D721Med (cell line): Measurements from ENCODE around the gene SPSB1.

Experiments
- DNase-seq: peaks from one replicate; pipeline ENCODE4 v3.0.0; 2011; ENCODE audit warnings: low spot score; ENCODE audit not compliant: insufficient read length
- FAIRE-seq: peaks from 2 replicates; lab custom pipeline; 2011; peaks lifted over from hg19 to GRCh38; lab: Jason Lieb, UNC
- TF ChIP-seq, protein P1 (sequence below): IDR thresholded peaks from 2 replicates; pipeline ENCODE4 v1.5.1; 2012; ENCODE audit warnings: mild to moderate bottlenecking, control low read depth; ENCODE audit not compliant: insufficient read depth; ENCODE audit errors: missing control alignments

Gene SPSB1

DNA sequence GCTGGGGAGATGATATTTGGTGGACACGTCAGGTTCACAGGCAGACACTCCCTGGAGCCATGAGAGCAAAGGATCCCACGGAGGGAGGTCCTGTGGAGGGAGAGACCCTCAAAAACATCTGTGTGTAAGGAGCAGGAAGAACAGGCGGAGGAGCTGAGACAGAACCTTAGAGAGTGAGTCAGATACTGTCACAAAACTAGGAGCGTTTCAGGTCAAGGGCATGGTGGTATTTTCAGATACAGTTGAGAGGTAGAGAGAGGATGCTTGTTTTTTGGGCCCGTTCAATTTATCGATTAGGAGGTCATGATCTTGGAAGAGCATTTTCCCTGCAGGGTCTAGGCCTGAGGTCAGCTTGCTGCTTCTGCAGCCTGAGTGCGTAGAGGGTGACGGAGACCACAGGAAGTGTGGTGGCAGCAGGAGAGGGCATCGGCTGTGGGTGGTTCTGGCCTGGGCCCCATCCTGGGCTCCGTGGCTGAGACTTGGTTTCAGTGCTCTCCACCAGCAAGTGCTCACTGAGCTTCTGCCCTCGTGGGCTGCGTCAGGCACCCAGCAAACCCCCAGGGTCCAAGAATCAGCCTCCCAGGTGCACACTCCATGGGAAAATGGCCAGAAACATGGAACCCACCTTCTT is 39.9 kb downstream of the SPSB1 start:
- DNase-seq (no peak), FAIRE-seq (no peak)
- TF ChIP-seq, protein P1, sequence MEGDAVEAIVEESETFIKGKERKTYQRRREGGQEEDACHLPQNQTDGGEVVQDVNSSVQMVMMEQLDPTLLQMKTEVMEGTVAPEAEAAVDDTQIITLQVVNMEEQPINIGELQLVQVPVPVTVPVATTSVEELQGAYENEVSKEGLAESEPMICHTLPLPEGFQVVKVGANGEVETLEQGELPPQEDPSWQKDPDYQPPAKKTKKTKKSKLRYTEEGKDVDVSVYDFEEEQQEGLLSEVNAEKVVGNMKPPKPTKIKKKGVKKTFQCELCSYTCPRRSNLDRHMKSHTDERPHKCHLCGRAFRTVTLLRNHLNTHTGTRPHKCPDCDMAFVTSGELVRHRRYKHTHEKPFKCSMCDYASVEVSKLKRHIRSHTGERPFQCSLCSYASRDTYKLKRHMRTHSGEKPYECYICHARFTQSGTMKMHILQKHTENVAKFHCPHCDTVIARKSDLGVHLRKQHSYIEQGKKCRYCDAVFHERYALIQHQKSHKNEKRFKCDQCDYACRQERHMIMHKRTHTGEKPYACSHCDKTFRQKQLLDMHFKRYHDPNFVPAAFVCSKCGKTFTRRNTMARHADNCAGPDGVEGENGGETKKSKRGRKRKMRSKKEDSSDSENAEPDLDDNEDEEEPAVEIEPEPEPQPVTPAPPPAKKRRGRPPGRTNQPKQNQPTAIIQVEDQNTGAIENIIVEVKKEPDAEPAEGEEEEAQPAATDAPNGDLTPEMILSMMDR: no peak

DNA sequence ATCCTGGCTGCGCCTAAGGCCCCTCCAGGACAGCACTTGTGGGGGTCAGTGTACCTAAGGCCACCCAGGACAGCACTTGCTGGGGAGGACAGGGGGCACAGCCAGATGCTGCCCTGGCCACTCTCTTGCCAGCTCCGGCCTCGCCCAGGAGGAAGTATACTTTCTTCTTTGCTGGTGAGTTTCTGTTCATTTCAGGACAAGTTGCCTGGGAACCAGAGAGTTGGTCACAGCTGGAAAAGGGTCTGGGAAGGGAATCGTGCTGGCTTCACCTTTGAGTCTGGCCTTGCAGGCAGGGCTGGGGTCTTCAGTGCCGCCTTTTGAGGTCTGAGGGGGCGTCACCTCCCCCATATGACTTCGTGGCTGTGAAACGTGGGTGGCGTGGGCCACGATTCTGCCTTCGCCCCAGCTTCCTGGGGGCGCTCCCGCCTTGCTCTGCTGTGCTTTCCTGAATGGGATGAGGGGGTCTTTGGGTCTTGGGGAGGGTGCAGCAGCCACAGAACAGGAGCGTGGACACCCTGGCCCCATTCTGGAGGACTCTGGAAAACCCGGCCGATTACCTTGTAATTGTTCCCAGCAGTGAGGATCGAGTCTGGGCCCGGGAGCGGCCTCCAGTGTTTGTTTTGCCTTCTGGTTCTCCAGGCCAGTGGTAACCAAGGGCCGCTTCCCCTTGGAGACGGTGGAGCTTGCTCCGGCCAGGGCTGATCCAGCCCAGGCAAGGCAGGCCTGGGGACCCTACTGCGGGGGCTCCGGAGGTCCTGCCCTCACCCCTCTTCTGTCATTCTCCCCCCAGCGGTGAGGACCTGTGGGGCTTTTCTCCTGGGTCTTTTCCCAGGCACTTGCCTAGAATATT is 45.9 kb downstream of the SPSB1 start:
- no peak for FAIRE-seq
- no peak for DNase-seq
- TF ChIP-seq, protein P1: no peak

DNA sequence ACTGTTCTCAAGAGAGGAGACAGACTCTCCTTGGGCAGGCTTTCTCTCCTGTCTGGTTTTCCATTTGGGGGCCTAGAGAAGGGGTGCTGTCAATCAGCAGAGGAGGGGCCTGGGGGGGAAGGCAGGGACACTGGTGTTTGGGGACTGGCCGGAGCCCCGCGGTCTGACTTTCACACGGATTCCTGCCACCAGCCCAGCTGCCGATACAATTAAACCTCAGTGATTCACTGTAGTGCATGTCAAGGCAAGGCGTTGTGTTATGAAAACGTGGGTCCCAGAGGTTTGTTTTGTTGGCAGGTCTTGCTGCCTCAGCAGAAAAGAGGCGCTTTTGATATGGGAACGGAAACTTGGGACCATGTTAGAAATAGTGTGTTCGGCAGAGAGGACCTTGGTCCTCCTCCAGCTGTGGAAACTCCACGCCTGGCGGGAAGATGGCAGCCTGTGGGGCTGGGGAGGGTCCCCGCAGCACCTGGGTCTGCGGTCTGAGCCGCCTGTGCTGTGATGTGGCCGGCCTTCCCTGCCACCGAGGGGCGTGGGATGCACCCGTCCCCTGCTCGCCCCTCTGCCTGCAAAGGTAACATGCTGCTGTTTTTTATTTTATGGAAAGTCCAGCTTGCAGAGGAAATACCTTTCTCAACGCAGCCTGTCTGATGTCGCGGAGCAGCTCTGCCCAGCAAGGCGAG is 47.6 kb downstream of the SPSB1 start:
- DNase-seq (no peak), FAIRE-seq (no peak)
- TF ChIP-seq, protein P1: no peak

DNA sequence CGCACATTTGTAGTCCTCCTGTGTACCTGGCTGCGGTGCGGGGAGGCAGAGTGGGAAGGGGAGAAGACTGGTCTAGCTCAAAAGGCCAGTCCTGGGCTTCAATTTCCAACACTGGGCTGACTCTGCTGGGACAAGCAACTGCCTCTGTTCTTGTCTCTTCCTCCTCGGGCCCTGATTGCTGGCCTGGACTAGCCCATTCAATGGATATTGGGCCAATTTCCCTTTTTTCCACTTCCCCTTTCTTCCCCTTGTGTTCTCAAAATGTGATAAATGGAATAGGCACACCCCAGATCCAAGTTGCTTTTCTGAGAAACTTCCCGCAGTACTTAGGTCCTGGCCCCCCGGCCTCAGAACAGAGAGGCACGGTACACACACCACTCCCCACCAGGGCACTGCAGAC is 48.2 kb downstream of the SPSB1 start:
- no peak for FAIRE-seq
- TF ChIP-seq, protein P1: no peak
- DNase-seq: no peak

DNA sequence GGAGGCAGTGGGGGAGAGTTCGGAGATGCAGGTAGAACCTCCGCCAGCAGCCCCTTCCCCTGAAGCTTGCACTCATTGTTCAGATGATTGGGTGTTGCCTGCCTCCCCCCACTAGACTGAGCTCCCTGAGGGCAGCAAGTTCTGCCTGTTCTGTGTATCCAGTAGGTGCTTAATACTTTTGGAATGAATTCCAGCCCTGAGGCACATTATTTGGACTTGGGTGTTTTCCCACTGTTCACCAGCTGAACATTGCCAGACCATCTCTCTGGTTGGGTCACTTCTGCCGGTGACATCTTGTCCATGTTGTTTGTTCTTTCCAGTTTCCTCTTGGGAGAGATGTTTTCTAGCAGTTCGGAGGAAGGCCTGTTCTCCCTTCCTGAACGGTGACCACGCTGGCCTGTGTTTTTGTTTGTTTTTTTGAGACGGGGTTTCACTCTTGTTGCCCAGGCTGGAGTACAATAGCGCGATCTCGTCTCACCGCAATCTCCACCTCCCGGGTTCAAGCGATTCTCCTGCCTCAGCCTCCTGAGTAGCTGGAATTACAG is 48.7 kb downstream of the SPSB1 start:
- no peak for FAIRE-seq
- TF ChIP-seq, protein P1: no peak
- DNase-seq: no peak

DNA sequence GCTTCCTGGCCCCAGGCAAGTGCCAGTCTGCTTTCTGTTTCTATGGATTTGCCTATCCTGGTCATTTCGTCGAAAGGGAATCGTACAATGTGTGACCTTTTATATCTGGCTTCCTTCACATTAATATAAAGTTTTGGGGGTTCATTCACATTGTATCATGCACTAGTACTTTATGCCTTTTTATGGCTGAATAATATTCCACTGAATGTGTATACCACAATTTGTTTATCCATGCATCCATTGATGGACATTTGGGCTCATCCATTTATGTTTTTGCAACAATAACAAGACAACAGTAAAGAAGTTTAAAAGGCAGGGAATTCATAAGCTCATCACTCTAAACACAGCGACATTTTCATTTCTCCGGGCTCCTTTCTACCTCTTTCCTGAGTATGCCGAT is 50.6 kb downstream of the SPSB1 start:
- no peak for FAIRE-seq
- TF ChIP-seq, protein P1: no peak

More for the DNA sequence above, 50.6 kb downstream of the SPSB1 start:
- no peak for DNase-seq
